A673 (cell line): Measurements from ENCODE around the gene TMEM88. TPM values are rescaled to one million over a fixed set of nuclear protein-coding genes. Genes with fewer than 3 reads are reported as not detected.

Experiments
- BruUV-seq: library from RNA; stranded (reverse); fragments of 400-500 nt; replicated peaks from 2 replicates; lab custom pipeline; 2021; lab: Mats Ljungman, UMichigan
- CTCF ChIA-PET: fragments of 300-600 bp; sonication (Branson Sonifier 250); formaldehyde crosslinking; loops from one replicate; lab custom pipeline; 2022; ENCODE audit warnings: antibody characterized with exemption; lab: Charles Lee
- POLR2A ChIA-PET: fragments of 300-600 bp; sonication (Branson Sonifier 250); formaldehyde crosslinking; loops from one replicate; lab custom pipeline; 2022; ENCODE audit warnings: antibody characterized with exemption; ENCODE audit not compliant: low non-redundant PET; lab: Charles Lee
- DNase-seq: peaks from one replicate; pipeline ENCODE4 v3.0.0-alpha.2; 2015; ENCODE audit warnings: low spot score
- H3K27ac ChIP-seq: fragments of 200-600 bp; sonication (generic); 2 replicates; pipeline ENCODE4 v1.5.1; 2016; ENCODE audit warnings: mixed run types, low read depth, mild to moderate bottlenecking, mixed read lengths, antibody characterized with exemption, low read length; ENCODE audit not compliant: poor library complexity, severe bottlenecking
- H3K27me3 ChIP-seq: fragments of 200-600 bp; sonication (generic); replicated peaks from 2 replicates; pipeline ENCODE4 v1.6.1; 2017; ENCODE audit warnings: mixed run types, low read depth, mild to moderate bottlenecking, mixed read lengths, antibody characterized with exemption, low read length; ENCODE audit not compliant: insufficient read depth, poor library complexity
- H3K36me3 ChIP-seq: fragments of 200-600 bp; sonication (generic); 2 replicates; pipeline ENCODE4 v1.6.1; 2016; ENCODE audit warnings: mixed run types, mild to moderate bottlenecking, mixed read lengths, antibody characterized with exemption, low read length; ENCODE audit not compliant: insufficient read depth, poor library complexity, severe bottlenecking
- H3K4me1 ChIP-seq: fragments of 200-600 bp; sonication (generic); 2 replicates; pipeline ENCODE4 v1.6.1; 2017; ENCODE audit warnings: mixed run types, mild to moderate bottlenecking, mixed read lengths, antibody characterized with exemption, low read length; ENCODE audit not compliant: insufficient read depth, poor library complexity, severe bottlenecking
- H3K4me3 ChIP-seq: fragments of 200-600 bp; sonication (generic); 2 replicates; pipeline ENCODE4 v1.5.1; 2016; ENCODE audit warnings: low read depth, mixed run types, mild to moderate bottlenecking, mixed read lengths, low read length; ENCODE audit not compliant: poor library complexity, severe bottlenecking
- H3K9me3 ChIP-seq: fragments of 200-600 bp; sonication (generic); 2 replicates; pipeline ENCODE4 v1.6.1; 2016; ENCODE audit warnings: mixed run types, low read depth, mild to moderate bottlenecking, mixed read lengths, antibody characterized with exemption, low read length; ENCODE audit not compliant: poor library complexity, severe bottlenecking
- EZH2 ChIP-seq: fragments of 200-600 bp; sonication (generic); IDR thresholded peaks from 2 replicates; pipeline ENCODE4 v1.6.1; 2017; ENCODE audit warnings: borderline replicate concordance, low read depth, mild to moderate bottlenecking, mixed read lengths, antibody characterized with exemption, low read length; ENCODE audit not compliant: poor library complexity, severe bottlenecking
- intact Hi-C: fragments of 100-400 bp; cut with micrococcal nuclease; formaldehyde crosslinking; loops from one replicate; pipeline ENCODE4 v1.10.0; 2022; ENCODE audit not compliant: unreplicated experiment
- total RNA-seq: library from RNA; stranded (reverse); gene quantifications from 2 replicates; pipeline ENCODE4 v1.2.3, GENCODE V29; 2021
- TF ChIP-seq, protein P1 (sequence below): fragments of 300-800, 200-600 bp; sonication (generic); conservative IDR thresholded peaks from 2 replicates; pipeline ENCODE4 v1.5.1; 2017; ENCODE audit warnings: low read depth, mild to moderate bottlenecking, antibody characterized with exemption, low read length, moderate library complexity, mixed read lengths

The TMEM88 gene
- total RNA-seq, 1 experiment from 2014 or later, result 1.7 TPM

GRCh38 chr17:7833011-7833794 is 21.7 kb upstream of the TMEM88 start:
- Histone ChIP-seq H3K9me3 (no peaks in the 10 kb centered on the region), H3K27me3 (no peaks in the 10 kb centered on the region), H3K4me3 (peak overlapping the region; percentile 75), H3K27ac (peak overlapping the region; percentile 7), H3K4me1 (peaks cover 14% of the 10 kb centered on the region), H3K36me3 (no peaks in the 10 kb centered on the region)
- ChIA-PET POLR2A (interaction anchor here (0.6 kb wide), 1 partner anchor 183 kb away, joined by 3 read pairs; the partner anchor contains the start of gene ATP1B2), CTCF (interaction anchor here (1.2 to 1.9 kb wide), 3 partner anchors 8 to 11 kb away, joined by 3 to 12 read pairs (median 3); no protein-coding TSS in a partner anchor)
- intact Hi-C loops, result no loop called here
- no TSS peak for BruUV-seq
- no peak for TF ChIP-seq EZH2
- TF ChIP-seq, protein P1, sequence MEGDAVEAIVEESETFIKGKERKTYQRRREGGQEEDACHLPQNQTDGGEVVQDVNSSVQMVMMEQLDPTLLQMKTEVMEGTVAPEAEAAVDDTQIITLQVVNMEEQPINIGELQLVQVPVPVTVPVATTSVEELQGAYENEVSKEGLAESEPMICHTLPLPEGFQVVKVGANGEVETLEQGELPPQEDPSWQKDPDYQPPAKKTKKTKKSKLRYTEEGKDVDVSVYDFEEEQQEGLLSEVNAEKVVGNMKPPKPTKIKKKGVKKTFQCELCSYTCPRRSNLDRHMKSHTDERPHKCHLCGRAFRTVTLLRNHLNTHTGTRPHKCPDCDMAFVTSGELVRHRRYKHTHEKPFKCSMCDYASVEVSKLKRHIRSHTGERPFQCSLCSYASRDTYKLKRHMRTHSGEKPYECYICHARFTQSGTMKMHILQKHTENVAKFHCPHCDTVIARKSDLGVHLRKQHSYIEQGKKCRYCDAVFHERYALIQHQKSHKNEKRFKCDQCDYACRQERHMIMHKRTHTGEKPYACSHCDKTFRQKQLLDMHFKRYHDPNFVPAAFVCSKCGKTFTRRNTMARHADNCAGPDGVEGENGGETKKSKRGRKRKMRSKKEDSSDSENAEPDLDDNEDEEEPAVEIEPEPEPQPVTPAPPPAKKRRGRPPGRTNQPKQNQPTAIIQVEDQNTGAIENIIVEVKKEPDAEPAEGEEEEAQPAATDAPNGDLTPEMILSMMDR, result no peak
- no peak for DNase-seq

- H3K9me3 ChIP-seq, result no peaks in the 10 kb centered on the region
- BruUV-seq, result no TSS peak
- TF ChIP-seq, protein P1, result no peak
- intact Hi-C loops, result no loop called here
- H3K27ac ChIP-seq, result peak within 1 kb of the TSS; percentile 77
- H3K4me3 ChIP-seq, result peak within 1 kb of the TSS; percentile 75
- peaks cover 19% of the 10 kb centered on the region for H3K4me1 ChIP-seq
- ChIA-PET POLR2A (interaction anchor here (0.5 kb wide), 1 partner anchor 504 kb away, joined by 3 read pairs; no protein-coding TSS in a partner anchor), CTCF (interaction anchor here (1.2 to 1.9 kb wide), 3 partner anchors 9 to 11 kb away, joined by 3 to 12 read pairs (median 3); no protein-coding TSS in a partner anchor)
- H3K36me3 ChIP-seq, result no peaks in the 10 kb centered on the region
- peak; percentile 95 for DNase-seq
- no peaks in the 10 kb centered on the region for H3K27me3 ChIP-seq
These were observed 20.9 kb upstream of the TMEM88 start, which contains the start of gene KDM6B for GRCh38 chr17:7833795-7834541. Gene KDM6B (plus strand): TSS chr17:7834217. CDS start chr17:7845555, 11,338 bp downstream.

DNA sequence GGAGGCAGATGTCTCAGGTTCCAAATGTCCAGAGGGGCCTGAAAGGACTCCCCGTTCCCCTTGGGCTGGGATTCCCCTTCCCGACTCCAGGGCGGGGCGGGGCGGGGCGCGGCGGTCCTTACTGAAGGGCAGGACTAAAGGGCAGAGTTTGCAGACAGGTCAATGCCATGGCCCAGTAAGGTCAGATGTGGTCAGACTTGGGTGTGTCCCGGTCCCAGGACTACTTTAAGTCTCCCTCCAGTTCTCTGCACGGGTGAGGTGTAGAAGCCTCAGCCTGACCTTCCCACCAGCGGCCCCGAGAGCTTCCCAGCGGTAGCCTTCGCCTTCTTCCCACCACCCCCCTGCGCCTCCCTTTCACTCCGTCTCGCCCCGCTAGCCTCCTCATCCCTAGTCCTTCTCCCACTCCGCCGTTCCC is 20.3 kb upstream of the TMEM88 start:
- no TSS peak for BruUV-seq
- H3K27me3 ChIP-seq, result no peaks in the 10 kb centered on the region
- DNase-seq, result no peak

More for the DNA sequence above, 20.3 kb upstream of the TMEM88 start:
- H3K4me1 ChIP-seq, result peaks cover 25% of the 10 kb centered on the region
- no peaks in the 10 kb centered on the region for H3K9me3 ChIP-seq
- intact Hi-C loops, result no loop called here
- peak overlapping the region; percentile 75 for H3K4me3 ChIP-seq
- H3K27ac ChIP-seq, result peak overlapping the region; percentile 77
- TF ChIP-seq, protein P1, result no peak
- no peak for TF ChIP-seq EZH2
- H3K36me3 ChIP-seq, result no peaks in the 10 kb centered on the region
- ChIA-PET CTCF (interaction anchor here (0.9 to 1.9 kb wide), 6 partner anchors 9 to 223 kb away, joined by 3 to 12 read pairs (median 4); partner anchors contain the start of genes CYB5D1 and NAA38), POLR2A (no interaction called here)
